ENCODE data around the gene NPC1L1. TPM values are rescaled to one million over a fixed set of nuclear protein-coding genes. Genes with fewer than 3 reads are reported as not detected.

NPC1L1 gene
- total and polyA plus RNA-seq, 10 of the 15 experiments (the other 5 are each of a cell fraction or from before 2014, with no cell fraction given) = 0.01 to 0.90 TPM; not detected in 8

DNA sequence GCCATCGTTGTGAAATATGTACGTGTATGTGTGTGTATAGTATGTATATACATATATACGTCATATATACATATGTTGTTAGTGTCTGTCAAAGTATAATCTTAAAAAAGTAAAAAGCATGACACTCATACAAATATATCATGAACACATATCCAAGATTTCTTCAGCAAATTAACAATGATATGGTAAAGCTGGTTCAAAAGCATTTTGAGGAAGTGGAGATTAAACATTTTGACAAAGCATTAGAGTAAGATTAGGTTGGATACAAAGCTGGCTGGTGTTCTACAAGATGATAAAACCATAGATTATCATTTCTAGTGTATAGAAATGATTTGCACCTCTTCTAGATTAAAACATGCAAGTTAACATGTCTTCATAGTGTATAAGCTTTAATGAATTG is 49.9 kb downstream of the NPC1L1 start:
- Histone ChIP-seq H3K4me1 (ENCODE audit: control insufficient read depth, insufficient read depth, low read length) (no peaks in the 10 kb centered on the region), H3K36me3 (ENCODE audit: control insufficient read depth in 2 of 2, insufficient read depth in 2 of 2, low read length in 1 of 2) (no peaks in the 10 kb centered on the region), H3K27me3 (replicated peaks in 1 of 2; ENCODE audit: control insufficient read depth in 2 of 2, insufficient read depth in 2 of 2, low read length in 1 of 2) (no peaks in the 10 kb centered on the region), H4K20me1 (ENCODE audit: control insufficient read depth, insufficient read depth) (no peaks in the 10 kb centered on the region), H3K9ac (ENCODE audit: control insufficient read depth, insufficient read depth, low read length) (peak overlapping the region; percentile 82), H2AFZ (ENCODE audit: control insufficient read depth, low read depth, low read length) (peak overlapping the region; percentile 83), H3K4me2 (ENCODE audit: control insufficient read depth, insufficient read depth) (peak overlapping the region; percentile 83), H3K79me2 (ENCODE audit: control insufficient read depth, insufficient read depth, low read length) (peaks cover 36% of the 10 kb centered on the region), H3K4me3 (peak overlapping the region; percentile 98; the same call in 1 of the 2 replicates), H3K27ac (ENCODE audit: control insufficient read depth, insufficient read depth) (peak overlapping the region; percentile 87), H3K9me3 (replicated peaks; ENCODE audit: control insufficient read depth, insufficient read depth, low read length) (no peaks in the 10 kb centered on the region)
- ATAC-seq = no peak
- intact Hi-C loops (cut with micrococcal nuclease; ENCODE audit: unreplicated experiment) = loop anchor here (10.0 kb wide), 1 partner anchor 476 kb away; no protein-coding TSS in a partner anchor
- BruUV-seq (replicated peaks) = TSS peak; percentile 62
- no peak for FAIRE-seq
- CTCF ChIA-PET = interaction anchor here (0.6 to 3.4 kb wide), 13 partner anchors 14 to 472 kb away, joined by 3 to 17 read pairs (median 3); no protein-coding TSS in a partner anchor
- RAD21 ChIA-PET (ENCODE audit: unreplicated experiment) = interaction anchor here (1.5 to 1.6 kb wide), 2 partner anchors 83 to 429 kb away, joined by 3 to 7 read pairs; partner anchors contain the start of gene DDX56
- SMC1A ChIA-PET (ENCODE audit: uncharacterized antibody, unreplicated experiment) = interaction anchor here (0.7 to 1.5 kb wide), 6 partner anchors 11 to 329 kb away, joined by 3 to 5 read pairs (median 3); no protein-coding TSS in a partner anchor
- in situ Hi-C loops (cut with MboI) = no loop called here
- no peak for TF ChIP-seq SREBF1 (IDR thresholded peaks at IDR 0.05; ENCODE audit: low read length)
- peak; percentile 31; the same call in 1 of the 2 replicates for TF ChIP-seq SPI1 (IDR thresholded peaks at IDR 0.05; ENCODE audit: borderline replicate concordance, insufficient read depth, low read depth, low read length)
- no peak for TF ChIP-seq NFYA (IDR thresholded peaks at IDR 0.05; ENCODE audit: borderline replicate concordance, low read depth, low read length)
- TF ChIP-seq ATF7 (IDR thresholded peaks at IDR 0.05; ENCODE audit: low read depth) = no peak; the same call in 1 of the 2 replicates
- no peak for DNase-seq (ENCODE audit: low read depth, low spot score)
- 27% methylated on average over 3 of the region's 3 CpGs for WGBS (ENCODE audit: insufficient coverage, insufficient replicate concordance, low lambda C conversion rate, missing lambda C conversion rate)
- POLR2A ChIA-PET = interaction anchor here (0.6 kb wide), 2 partner anchors 16 to 34 kb away, joined by 3 to 7 read pairs; no protein-coding TSS in a partner anchor
